Myocyte (in vitro differentiated cells): ENCODE results near the gene CCDC40. TPM values are rescaled to one million over a fixed set of nuclear protein-coding genes. Genes with fewer than 3 reads are reported as not detected.
A peak's percentile ranks its signal among the peaks of the same experiment; 100 is the strongest.

ENCODE experiments used
- DNase-seq: peaks from one replicate; pipeline ENCODE4 v3.0.0-alpha.2; 2012; ENCODE audit warnings: low read depth
- total RNA-seq: library from RNA; depleted of rRNA; stranded (reverse); fragments of >200 nt; gene quantifications from 2 replicates; pipeline ENCODE4 v1.2.3, GENCODE V29; 2014

Gene CCDC40
- total RNA-seq, 1 donor from 2014 or later: 3.2 TPM

DNA sequence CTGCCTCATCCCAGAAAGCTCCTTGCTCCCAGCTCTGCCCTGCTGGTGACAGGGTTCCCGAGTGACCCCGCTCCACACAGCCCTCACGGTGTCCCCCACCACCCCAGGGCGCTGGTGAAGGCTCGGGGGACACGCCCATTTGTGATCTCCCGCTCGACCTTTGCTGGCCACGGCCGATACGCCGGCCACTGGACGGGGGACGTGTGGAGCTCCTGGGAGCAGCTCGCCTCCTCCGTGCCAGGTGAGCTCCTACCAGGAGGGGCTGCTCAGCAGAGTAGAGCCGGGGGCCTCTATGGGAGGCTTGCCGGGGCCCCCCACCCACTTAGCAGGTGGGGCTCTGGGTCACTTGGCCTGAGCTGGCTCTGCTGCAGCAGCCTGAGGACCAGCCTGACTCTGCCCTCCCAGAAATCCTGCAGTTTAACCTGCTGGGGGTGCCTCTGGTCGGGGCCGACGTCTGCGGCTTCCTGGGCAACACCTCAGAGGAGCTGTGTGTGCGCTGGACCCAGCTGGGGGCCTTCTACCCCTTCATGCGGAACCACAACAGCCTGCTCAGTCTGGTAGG lies 76.1 kb downstream of the CCDC40 start:
- DNase-seq: no peak

DNA sequence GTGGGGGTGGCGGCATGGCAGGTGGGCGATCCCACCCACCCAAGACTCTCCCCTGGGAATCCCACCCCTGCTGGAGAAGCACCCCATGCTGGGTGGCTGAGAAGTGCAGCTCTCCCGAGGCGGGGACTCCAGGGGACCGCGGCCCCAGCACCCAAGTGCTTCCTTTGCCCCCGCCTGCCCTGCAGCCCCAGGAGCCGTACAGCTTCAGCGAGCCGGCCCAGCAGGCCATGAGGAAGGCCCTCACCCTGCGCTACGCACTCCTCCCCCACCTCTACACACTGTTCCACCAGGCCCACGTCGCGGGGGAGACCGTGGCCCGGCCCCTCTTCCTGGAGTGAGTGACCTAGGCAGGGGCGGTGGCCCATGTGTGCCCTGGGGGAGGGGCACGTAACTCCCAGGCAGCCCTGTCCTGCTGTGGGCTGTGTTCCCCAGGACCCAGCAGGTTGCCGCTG lies 76.6 kb downstream of the CCDC40 start:
- no peak for DNase-seq

DNA sequence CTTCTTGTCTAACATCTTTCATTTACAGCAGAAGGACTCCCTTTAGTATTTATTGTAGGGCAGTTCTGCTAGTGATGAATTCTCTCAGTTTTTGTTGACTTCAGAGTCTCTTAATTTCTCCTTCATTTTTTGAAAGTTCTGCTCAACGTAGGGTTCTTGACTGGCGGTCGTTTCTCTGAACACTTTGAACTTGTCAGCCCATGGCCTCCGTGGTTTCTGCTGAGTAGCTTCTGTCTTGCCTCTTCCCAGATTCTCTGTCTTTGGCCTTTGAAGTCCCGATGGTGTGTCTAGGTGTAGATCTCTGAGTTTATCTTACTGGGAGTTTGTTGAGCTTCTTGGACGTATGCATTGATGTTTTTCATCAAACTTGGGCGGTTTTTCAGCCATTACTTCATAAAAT lies 78.3 kb downstream of the CCDC40 start:
- DNase-seq: no peak

GRCh38 chr17:80115159-80115558 lies 78.7 kb downstream of the CCDC40 start:
- no peak for DNase-seq

DNA sequence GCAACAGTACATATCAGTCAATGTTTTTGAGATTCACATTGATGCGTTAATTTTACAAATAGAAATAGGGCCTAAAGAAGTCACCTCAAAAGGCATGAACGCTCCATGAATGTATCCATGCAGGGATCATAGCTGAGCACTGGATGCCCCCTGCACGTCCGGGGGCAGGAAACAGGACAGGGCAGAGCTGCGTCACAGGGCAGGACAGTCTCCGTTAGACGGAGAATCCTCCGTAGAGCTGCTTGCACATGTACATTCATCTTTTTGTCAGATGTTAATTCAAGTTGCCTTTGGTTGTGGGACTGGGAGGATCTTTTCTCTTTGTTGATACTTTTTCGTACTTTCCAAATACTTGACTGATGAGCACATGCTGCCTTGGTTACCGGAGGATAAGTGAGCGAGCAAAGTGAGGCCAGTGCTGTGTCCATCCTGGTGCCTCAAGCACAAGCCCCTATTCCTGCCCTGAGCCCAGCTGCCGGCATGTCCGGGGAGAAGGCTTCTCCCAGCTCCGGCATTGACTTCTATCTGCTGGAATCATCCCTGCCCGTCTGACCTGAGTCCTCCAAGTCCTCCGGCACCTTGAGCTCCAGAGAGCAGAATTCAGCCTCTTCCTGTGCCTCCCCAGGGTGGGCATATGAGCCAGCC lies 80.0 kb downstream of the CCDC40 start:
- no peak for DNase-seq

DNA sequence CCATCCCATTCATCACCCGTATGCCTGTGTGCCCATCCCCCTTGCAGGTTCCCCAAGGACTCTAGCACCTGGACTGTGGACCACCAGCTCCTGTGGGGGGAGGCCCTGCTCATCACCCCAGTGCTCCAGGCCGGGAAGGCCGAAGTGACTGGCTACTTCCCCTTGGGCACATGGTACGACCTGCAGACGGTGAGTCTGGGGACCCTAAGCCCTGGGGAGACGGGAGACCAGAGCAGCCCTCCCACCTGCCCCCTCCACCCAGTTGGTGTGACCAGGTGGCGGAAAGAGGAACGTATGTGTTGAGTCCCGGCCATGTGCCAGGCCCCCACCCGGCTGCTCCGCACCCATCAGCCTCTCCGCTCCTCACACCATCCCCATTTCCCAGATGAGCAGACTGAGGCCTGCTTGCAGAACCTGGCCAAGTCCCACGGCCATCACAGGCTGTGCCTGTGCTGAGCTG lies 80.5 kb downstream of the CCDC40 start:
- no peak for DNase-seq

DNA sequence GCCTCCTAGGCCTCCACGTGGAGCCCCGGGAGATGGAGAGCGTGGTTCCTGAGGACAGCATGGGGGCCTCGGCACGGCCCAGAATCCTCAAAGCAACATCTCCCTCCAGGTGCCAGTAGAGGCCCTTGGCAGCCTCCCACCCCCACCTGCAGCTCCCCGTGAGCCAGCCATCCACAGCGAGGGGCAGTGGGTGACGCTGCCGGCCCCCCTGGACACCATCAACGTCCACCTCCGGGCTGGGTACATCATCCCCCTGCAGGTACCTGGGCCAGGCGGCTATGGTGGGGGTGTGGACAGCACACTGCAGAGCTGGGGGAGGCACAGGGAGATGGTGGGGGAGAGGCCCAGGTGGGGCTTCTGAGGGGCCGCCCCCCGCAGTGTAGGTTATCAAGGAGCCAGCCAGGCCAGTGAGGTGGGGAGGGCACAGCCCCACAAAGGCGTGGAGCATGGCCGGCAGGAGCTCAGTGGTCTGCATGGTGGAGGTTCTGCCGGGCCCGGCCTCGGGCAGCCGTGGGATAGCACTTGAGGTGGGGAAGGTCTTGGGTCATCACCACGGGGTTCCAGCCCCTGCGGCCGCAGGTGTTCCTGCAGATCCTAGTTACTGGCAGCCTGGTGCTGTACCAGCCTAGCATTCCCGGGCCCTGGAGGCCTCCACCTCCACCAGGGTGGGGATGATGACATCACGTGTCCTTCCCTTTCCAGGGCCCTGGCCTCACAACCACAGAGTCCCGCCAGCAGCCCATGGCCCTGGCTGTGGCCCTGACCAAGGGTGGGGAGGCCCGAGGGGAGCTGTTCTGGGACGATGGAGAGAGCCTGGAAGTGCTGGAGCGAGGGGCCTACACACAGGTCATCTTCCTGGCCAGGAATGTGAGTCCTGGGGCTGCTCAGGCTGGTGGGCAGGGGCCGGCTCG lies 81.3 kb downstream of the CCDC40 start:
- DNase-seq: no peak

- no peak for DNase-seq
These were observed 82.3 kb downstream of the CCDC40 start for GRCh38 chr17:80118601-80119270.

GRCh38 chr17:80119271-80119791 lies 82.9 kb downstream of the CCDC40 start:
- peak; percentile 9 for DNase-seq

- DNase-seq: no peak
These were observed 83.4 kb downstream of the CCDC40 start for GRCh38 chr17:80119839-80120238.

- DNase-seq: no peak
These were observed 85.7 kb downstream of the CCDC40 start for GRCh38 chr17:80122026-80122575.

GRCh38 chr17:80122926-80123505 lies 86.6 kb downstream of the CCDC40 start:
- no peak for DNase-seq

DNA sequence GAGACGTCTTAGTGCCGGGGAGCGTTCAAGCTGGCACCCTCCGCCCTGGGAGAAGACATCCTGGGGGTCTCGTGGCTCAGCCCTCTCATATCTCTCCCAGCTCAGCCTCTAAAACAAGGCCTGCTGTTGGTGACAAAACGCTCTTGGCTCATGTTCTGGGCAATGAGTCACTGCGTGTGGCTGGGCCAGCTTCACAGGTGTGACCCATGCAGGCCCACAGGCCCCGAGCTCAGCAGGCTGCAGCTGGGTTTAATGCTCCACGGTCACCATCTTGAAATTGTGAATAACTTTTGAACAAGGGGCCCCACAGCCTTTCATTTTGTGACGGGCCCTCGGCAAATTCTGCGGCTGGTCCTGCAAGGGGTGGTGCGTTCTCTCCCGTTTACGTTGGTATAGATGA lies 87.3 kb downstream of the CCDC40 start:
- peak; percentile 88 for DNase-seq

- DNase-seq: peak; percentile 56
These were observed 88.0 kb downstream of the CCDC40 start for GRCh38 chr17:80124351-80124981.

DNA sequence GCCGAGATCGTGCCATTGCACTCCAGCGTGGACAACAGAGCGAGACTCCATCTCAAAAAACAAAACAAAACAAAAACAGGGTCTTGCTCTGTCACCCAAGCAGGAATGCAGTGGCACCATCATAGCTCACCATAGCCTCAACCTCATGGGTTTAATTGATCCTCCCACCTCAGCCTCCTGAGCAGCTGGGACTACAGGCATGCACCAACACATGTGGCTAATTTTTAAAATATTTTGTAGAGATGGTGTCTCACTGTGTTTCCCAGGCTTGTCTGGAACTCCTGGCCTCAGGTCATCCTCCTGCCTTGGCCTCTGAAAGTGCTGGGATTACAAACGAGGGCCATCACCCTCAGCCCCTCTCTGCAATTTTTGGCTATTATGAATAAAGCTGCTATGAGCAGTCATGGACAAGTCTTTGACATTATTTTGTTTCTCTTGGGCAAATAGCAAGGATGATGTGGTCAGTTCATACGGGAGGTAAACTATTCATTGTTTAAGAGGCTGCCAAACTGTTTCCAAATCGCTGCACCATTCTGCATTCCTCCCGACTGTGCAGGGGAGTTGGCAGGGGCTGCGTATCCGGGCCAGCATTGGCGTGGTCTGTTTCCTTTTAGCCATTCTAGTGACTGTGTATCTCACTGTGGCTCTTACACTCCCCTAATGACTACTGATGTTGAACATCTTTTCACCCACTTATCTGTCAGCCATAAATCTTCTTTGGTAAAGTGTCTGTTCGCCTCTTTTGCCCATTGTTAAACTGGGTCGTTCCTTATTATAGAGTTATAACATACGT lies 89.4 kb downstream of the CCDC40 start:
- DNase-seq: no peak

- no peak for DNase-seq
These were observed 89.9 kb downstream of the CCDC40 start for GRCh38 chr17:80126449-80126715.

DNA sequence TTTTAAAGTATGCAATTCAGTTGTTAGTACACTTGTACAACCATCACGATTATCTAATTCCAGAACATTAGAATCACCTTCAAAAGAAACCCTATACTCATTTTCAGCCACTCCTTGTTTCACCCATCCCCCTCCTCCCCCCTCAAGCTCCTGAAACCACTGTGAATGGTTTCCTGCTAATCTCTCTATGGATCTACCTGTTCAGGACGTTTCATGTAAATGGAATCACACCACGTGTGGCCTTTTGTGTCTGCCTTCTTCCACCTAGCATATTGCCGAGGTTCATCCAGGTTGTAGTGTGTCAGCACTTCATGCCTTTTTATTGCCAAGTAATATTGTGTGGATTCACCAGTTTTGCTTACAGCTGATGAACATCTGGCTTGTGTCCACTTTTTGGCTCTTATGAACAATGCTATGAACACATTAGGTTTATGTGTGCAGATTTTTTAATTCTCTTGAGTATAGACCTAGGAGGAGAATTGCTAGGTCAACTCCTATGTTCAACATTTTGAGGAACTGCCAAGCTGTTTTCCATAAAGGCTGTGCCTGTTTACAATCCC lies 92.6 kb downstream of the CCDC40 start:
- no peak for DNase-seq

- DNase-seq: no peak
These were observed 94.5 kb downstream of the CCDC40 start for GRCh38 chr17:80130992-80131391.

DNA sequence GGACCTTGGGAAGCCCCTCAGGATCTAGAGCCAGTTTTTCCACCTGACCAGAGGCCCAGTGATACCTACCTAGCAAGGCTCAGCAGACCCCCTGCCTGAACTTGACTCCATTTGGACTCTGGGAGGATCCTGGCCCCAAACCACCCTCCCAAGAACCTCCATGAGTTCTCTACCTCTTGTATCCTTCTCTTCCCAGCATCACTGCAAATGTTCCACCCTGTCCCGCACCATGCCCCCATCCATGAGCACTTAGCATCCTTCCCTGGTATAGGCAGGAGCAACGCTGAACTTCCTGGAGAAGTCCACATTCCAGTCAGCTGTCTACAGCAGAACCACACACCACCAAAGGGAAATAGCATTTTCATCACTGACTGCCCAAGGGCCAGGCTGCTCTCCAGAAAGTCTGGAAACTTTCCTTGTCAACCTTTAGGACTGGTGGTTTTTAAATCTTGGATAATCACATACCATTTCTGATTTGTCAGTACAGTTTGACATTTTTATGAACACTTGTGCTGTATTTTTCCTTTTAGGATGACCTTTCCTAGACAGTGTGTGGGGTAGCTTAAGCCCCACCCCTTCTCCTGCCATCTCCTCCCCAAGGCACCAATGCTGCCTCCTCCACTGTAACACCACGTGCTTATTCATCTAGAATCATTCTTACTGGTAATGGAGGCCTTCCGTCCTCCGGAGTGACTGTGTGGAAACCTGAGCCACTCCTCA lies 96.6 kb downstream of the CCDC40 start:
- no peak for DNase-seq
